Loucy (cell line): ENCODE measurements around the gene MYH9.

ENCODE experiments used
- H2AFZ ChIP-seq: fragments of 200-600 bp; sonication (generic); 2 replicates; pipeline ENCODE4 v1.6.0; 2016; ENCODE audit warnings: antibody characterized with exemption, mild to moderate bottlenecking, low read length, moderate library complexity
- H3F3A ChIP-seq: fragments of 200-600 bp; 2 replicates; pipeline ENCODE4 v1.6.0; 2016; ENCODE audit warnings: antibody characterized with exemption, low read depth, mild to moderate bottlenecking
- H3K27me3 ChIP-seq: fragments of 200-600 bp; sonication (generic); 2 replicates; pipeline ENCODE4 v1.6.1; 2014; ENCODE audit warnings: low read length, mild to moderate bottlenecking; ENCODE audit not compliant: insufficient read depth, poor library complexity, severe bottlenecking
- H3K36me3 ChIP-seq: fragments of 200-600 bp; sonication (generic); 2 replicates; pipeline ENCODE4 v1.6.1; 2016; ENCODE audit warnings: low read length; ENCODE audit not compliant: insufficient read depth
- H3K4me1 ChIP-seq: fragments of 200-600 bp; sonication (generic); 2 replicates; pipeline ENCODE4 v1.5.1; 2014; ENCODE audit warnings: low read length, mild to moderate bottlenecking; ENCODE audit not compliant: insufficient read depth, poor library complexity, severe bottlenecking
- H3K4me2 ChIP-seq: fragments of 200-600 bp; sonication (generic); 2 replicates; pipeline ENCODE4 v1.6.0; 2014; ENCODE audit warnings: antibody characterized with exemption, low read length, low read depth, mild to moderate bottlenecking; ENCODE audit not compliant: poor library complexity, severe bottlenecking
- H3K4me3 ChIP-seq: fragments of 200-600 bp; sonication (generic); 2 replicates; pipeline ENCODE4 v1.5.1; 2014; ENCODE audit warnings: low read length, mild to moderate bottlenecking, mixed read lengths; ENCODE audit not compliant: poor library complexity, severe bottlenecking
- H3K79me2 ChIP-seq: fragments of 200-600 bp; sonication (generic); 2 replicates; pipeline ENCODE4 v1.6.1; 2014; ENCODE audit warnings: low read length; ENCODE audit not compliant: insufficient read depth
- H3K9ac ChIP-seq: fragments of 200-600 bp; sonication (generic); 2 replicates; pipeline ENCODE4 v1.6.0; 2014; ENCODE audit warnings: mild to moderate bottlenecking, low read depth, low read length, moderate library complexity; ENCODE audit not compliant: poor library complexity, severe bottlenecking
- H3K9me2 ChIP-seq: fragments of 200-600 bp; sonication (generic); replicated peaks from 2 replicates; pipeline ENCODE4 v1.6.1; 2016; ENCODE audit warnings: low read depth, low read length, mixed read lengths
- H3K9me3 ChIP-seq: fragments of 200-600 bp; sonication (generic); 2 replicates; pipeline ENCODE4 v1.6.1; 2014; ENCODE audit warnings: mild to moderate bottlenecking, antibody characterized with exemption, low read length, low read depth; ENCODE audit not compliant: insufficient read depth
- H4K20me1 ChIP-seq: fragments of 200-600 bp; sonication (generic); 2 replicates; pipeline ENCODE4 v1.6.0; 2014; ENCODE audit warnings: antibody characterized with exemption, low read length, mild to moderate bottlenecking; ENCODE audit not compliant: insufficient read depth, poor library complexity, severe bottlenecking
- EZH2phosphoT487 ChIP-seq: fragments of 200-600 bp; IDR thresholded peaks from 2 replicates; pipeline ENCODE4 v1.6.1; 2018; ENCODE audit warnings: antibody characterized with exemption, mild to moderate bottlenecking, moderate library complexity, borderline replicate concordance
- TF ChIP-seq, protein P1 (sequence below): fragments of 200-600 bp; sonication (generic); conservative IDR thresholded peaks from 2 replicates; pipeline ENCODE4 v1.5.1; 2014; ENCODE audit warnings: mild to moderate bottlenecking, antibody characterized with exemption, low read length

The MYH9 gene

DNA sequence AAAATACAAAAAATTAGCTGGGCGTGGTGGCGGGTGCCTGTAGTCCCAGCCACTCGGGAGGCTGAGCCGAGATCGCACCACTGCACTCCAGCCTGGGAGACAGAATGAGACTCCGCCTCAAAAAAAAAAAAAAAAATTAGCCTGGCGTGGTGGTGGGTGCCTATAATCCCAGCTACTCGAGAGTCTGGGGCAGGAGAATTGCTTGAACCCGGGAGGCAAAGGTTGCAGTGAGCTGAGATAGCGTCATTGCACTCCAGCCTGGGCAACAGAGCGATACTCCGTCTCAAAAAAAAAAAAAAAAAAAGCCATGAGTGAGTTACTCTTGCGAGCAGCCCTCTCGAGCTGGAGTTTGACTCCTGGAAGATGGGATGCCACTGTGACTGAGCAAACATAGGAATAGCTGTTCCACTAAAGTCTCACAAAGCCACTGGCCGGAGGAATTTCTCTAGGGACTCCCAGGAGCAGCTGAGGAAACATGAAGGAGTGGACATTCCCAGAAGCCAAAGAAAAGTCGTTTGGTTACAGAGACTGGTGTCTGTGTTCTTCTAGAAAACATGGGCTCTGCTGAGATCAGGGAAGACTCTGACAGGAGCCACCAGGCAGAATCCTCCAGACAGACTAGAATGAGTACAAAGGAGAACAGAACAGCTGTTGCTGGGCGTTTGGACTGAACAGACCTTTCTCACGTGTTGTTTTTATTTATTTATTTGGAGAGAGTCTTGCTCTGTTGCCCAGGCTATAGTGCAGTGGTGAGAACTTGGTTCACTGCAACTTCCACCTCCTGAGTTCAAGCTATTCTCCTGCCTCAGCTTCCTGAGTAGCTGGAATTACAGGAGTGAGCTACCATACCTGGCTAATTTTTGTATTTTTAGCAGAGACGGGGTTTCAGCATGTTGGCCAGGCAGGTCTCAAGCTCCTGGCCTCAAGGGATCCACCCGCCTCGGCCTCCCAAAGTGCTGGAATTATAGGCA, 32.4 kb upstream of the MYH9 start:
- H3K79me2 ChIP-seq, result no peaks in the 10 kb centered on the region
- TF ChIP-seq EZH2phosphoT487, result no peak
- TF ChIP-seq, protein P1, sequence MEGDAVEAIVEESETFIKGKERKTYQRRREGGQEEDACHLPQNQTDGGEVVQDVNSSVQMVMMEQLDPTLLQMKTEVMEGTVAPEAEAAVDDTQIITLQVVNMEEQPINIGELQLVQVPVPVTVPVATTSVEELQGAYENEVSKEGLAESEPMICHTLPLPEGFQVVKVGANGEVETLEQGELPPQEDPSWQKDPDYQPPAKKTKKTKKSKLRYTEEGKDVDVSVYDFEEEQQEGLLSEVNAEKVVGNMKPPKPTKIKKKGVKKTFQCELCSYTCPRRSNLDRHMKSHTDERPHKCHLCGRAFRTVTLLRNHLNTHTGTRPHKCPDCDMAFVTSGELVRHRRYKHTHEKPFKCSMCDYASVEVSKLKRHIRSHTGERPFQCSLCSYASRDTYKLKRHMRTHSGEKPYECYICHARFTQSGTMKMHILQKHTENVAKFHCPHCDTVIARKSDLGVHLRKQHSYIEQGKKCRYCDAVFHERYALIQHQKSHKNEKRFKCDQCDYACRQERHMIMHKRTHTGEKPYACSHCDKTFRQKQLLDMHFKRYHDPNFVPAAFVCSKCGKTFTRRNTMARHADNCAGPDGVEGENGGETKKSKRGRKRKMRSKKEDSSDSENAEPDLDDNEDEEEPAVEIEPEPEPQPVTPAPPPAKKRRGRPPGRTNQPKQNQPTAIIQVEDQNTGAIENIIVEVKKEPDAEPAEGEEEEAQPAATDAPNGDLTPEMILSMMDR, result no peak

GRCh38 chr22:36419177-36419911, 31.6 kb upstream of the MYH9 start:
- Histone ChIP-seq H3K79me2 (no peaks in the 10 kb centered on the region), H3K9me2 (no peaks in the 10 kb centered on the region), H3K4me2 (no peak overlapping the region), H3K27me3 (no peaks in the 10 kb centered on the region), H4K20me1 (no peaks in the 10 kb centered on the region), H3K4me3 (no peak overlapping the region), H3K4me1 (peaks cover 16% of the 10 kb centered on the region), H3K9me3 (no peaks in the 10 kb centered on the region), H2AFZ (0 out of 2 replicates have a peak overlapping the region, but pooled peaks have one; percentile 8), H3K9ac (no peak overlapping the region), H3F3A (no peaks in the 10 kb centered on the region), H3K36me3 (no peaks in the 10 kb centered on the region)
- no peak for TF ChIP-seq EZH2phosphoT487
- TF ChIP-seq, protein P1, result no peak

More for the DNA sequence above, 32.4 kb upstream of the MYH9 start:
- peaks cover 21% of the 10 kb centered on the region for H3K4me1 ChIP-seq
- no peaks in the 10 kb centered on the region for H3K36me3 ChIP-seq
- H2AFZ ChIP-seq, result no peak overlapping the region
- H3K27me3 ChIP-seq, result no peaks in the 10 kb centered on the region
- H3K4me2 ChIP-seq, result no peak overlapping the region
- no peaks in the 10 kb centered on the region for H3K9me3 ChIP-seq
- no peak overlapping the region for H3K9ac ChIP-seq
- H3F3A ChIP-seq, result no peaks in the 10 kb centered on the region
- H3K4me3 ChIP-seq, result no peak overlapping the region
- no peaks in the 10 kb centered on the region for H4K20me1 ChIP-seq
- no peaks in the 10 kb centered on the region for H3K9me2 ChIP-seq

GRCh38 chr22:36417281-36417686, 29.5 kb upstream of the MYH9 start:
- H3K9me2 ChIP-seq, result no peaks in the 10 kb centered on the region
- H3K27me3 ChIP-seq, result no peaks in the 10 kb centered on the region
- no peak overlapping the region for H2AFZ ChIP-seq
- H3K4me2 ChIP-seq, result no peak overlapping the region
- H3F3A ChIP-seq, result no peaks in the 10 kb centered on the region
- peaks cover 19% of the 10 kb centered on the region for H3K4me1 ChIP-seq
- no peak for TF ChIP-seq EZH2phosphoT487
- TF ChIP-seq, protein P1, result no peak
- H3K4me3 ChIP-seq, result no peak overlapping the region
- H3K79me2 ChIP-seq, result no peaks in the 10 kb centered on the region
- no peaks in the 10 kb centered on the region for H3K9me3 ChIP-seq
- H4K20me1 ChIP-seq, result no peaks in the 10 kb centered on the region
- H3K9ac ChIP-seq, result no peak overlapping the region
- H3K36me3 ChIP-seq, result no peaks in the 10 kb centered on the region
